Right ventricle myocardium inferior (tissue), 1 donor: ENCODE results near the gene ZMYND8. TPM values are rescaled to one million over a fixed set of nuclear protein-coding genes. Genes with fewer than 3 reads are reported as not detected.
"Not testable (repeated sequence)": the region's sequence is repeated elsewhere in the genome, so short reads cannot be mapped to it uniquely, and the experiment has no call there.

Experiments used
- ATAC-seq: fragments of 200-7000 bp; cut with Tn5 transposase; one replicate; pipeline ENCODE4 v1.9.1; 2020; ENCODE audit warnings: mild to moderate bottlenecking, moderate library complexity
- DNase-seq: peaks from one replicate; pipeline ENCODE4 v3.0.0; 2021; ENCODE audit errors: missing footprints
- intact Hi-C: fragments of 100-400 bp; cut with DNase I; formaldehyde crosslinking; loops from one replicate; pipeline ENCODE4 v1.11.0; 2022
- total RNA-seq: library from RNA; stranded (reverse); fragmentation: NEBNext Ultra II Directional; extraction: Animal tissue kit (Norgen Biotek cat#: 25700); gene quantifications from one replicate; pipeline ENCODE4 v1.2.1, GENCODE V29; 2021
- donor health status: DM: no; HTN: yes; CAD: no; lungs with severe emphysema.

ZMYND8 gene
- total RNA-seq, 1 donor from 2014 or later: 36.1 TPM

- DNase-seq (no peak), ATAC-seq (no peak)
- intact Hi-C loops: no loop called here
These were observed 167.4 kb downstream of the ZMYND8 start for GRCh38 chr20:47189060-47189459.

- ATAC-seq (no peak), DNase-seq (no peak)
- intact Hi-C loops: no loop called here
These were observed 168.0 kb downstream of the ZMYND8 start for GRCh38 chr20:47188540-47188939.

GRCh38 chr20:47187450-47188195, 168.9 kb downstream of the ZMYND8 start:
- ATAC-seq: no peak

GRCh38 chr20:47183367-47183766, 173.1 kb downstream of the ZMYND8 start:
- DNase-seq (no peak), ATAC-seq (no peak)
- intact Hi-C loops: no loop called here

More at GRCh38 chr20:47187450-47188195, 168.9 kb downstream of the ZMYND8 start:
- no peak for DNase-seq
- intact Hi-C loops: no loop called here

- DNase-seq (no peak), ATAC-seq (peak; percentile 42)
- intact Hi-C loops: no loop called here
These were observed 175.2 kb downstream of the ZMYND8 start for GRCh38 chr20:47181056-47181862.

- intact Hi-C loops: no loop called here
- DNase-seq (no peak), ATAC-seq (no peak)
These were observed 177.2 kb downstream of the ZMYND8 start for GRCh38 chr20:47179267-47179666.

- DNase-seq: no peak
These were observed 177.6 kb downstream of the ZMYND8 start for GRCh38 chr20:47178851-47179250.

GRCh38 chr20:47178277-47178676, 178.2 kb downstream of the ZMYND8 start:
- ATAC-seq: no peak
- intact Hi-C loops: no loop called here
- DNase-seq: no peak

More at GRCh38 chr20:47178851-47179250, 177.6 kb downstream of the ZMYND8 start:
- no peak for ATAC-seq
- intact Hi-C loops: no loop called here

- ATAC-seq, DNase-seq, intact Hi-C loops: not testable (repeated sequence)
These were observed 180.3 kb downstream of the ZMYND8 start for GRCh38 chr20:47176217-47176616.

GRCh38 chr20:47175493-47175892, 181.0 kb downstream of the ZMYND8 start:
- intact Hi-C loops: no loop called here
- no peak for DNase-seq
- ATAC-seq: peak; percentile 22

GRCh38 chr20:47174456-47175243, 181.8 kb downstream of the ZMYND8 start:
- intact Hi-C loops: no loop called here
- ATAC-seq (no peak), DNase-seq (no peak)

- no peak for ATAC-seq
- DNase-seq: no peak
- intact Hi-C loops: no loop called here
These were observed 182.8 kb downstream of the ZMYND8 start for GRCh38 chr20:47173596-47174216.

- intact Hi-C loops: no loop called here
These were observed 183.9 kb downstream of the ZMYND8 start for GRCh38 chr20:47172579-47172978.

GRCh38 chr20:47167846-47168245, 188.7 kb downstream of the ZMYND8 start:
- intact Hi-C loops: no loop called here
- no peak for DNase-seq
- ATAC-seq: no peak

More at GRCh38 chr20:47172579-47172978, 183.9 kb downstream of the ZMYND8 start:
- ATAC-seq (no peak), DNase-seq (no peak)

GRCh38 chr20:47165376-47165865, 191.1 kb downstream of the ZMYND8 start:
- DNase-seq: no peak
- no peak for ATAC-seq
- intact Hi-C loops: no loop called here

- intact Hi-C loops: no loop called here
- ATAC-seq: no peak
These were observed 192.4 kb downstream of the ZMYND8 start for GRCh38 chr20:47164140-47164539.

GRCh38 chr20:47161411-47161810, 195.1 kb downstream of the ZMYND8 start:
- no peak for ATAC-seq
- intact Hi-C loops: no loop called here
- no peak for DNase-seq

More at GRCh38 chr20:47164140-47164539, 192.4 kb downstream of the ZMYND8 start:
- DNase-seq: no peak

- DNase-seq (no peak), ATAC-seq (no peak)
- intact Hi-C loops: no loop called here
These were observed 195.5 kb downstream of the ZMYND8 start for GRCh38 chr20:47160992-47161391.

GRCh38 chr20:47160240-47160639, 196.3 kb downstream of the ZMYND8 start:
- ATAC-seq: no peak
- no peak for DNase-seq
- intact Hi-C loops: no loop called here
